Activated CD8-positive, alpha-beta memory T cell treated with anti-CD3 and anti-CD28 coated beads, Interleukin-2, amount 50 U/mL, for 1 hour (primary cell): ENCODE measurements around the gene EVX2.

ENCODE experiments used
- DNase-seq: peaks from one replicate; pipeline ENCODE4 v3.0.0-alpha.2; 2020; ENCODE audit errors: extremely low read depth

The EVX2 gene

DNA sequence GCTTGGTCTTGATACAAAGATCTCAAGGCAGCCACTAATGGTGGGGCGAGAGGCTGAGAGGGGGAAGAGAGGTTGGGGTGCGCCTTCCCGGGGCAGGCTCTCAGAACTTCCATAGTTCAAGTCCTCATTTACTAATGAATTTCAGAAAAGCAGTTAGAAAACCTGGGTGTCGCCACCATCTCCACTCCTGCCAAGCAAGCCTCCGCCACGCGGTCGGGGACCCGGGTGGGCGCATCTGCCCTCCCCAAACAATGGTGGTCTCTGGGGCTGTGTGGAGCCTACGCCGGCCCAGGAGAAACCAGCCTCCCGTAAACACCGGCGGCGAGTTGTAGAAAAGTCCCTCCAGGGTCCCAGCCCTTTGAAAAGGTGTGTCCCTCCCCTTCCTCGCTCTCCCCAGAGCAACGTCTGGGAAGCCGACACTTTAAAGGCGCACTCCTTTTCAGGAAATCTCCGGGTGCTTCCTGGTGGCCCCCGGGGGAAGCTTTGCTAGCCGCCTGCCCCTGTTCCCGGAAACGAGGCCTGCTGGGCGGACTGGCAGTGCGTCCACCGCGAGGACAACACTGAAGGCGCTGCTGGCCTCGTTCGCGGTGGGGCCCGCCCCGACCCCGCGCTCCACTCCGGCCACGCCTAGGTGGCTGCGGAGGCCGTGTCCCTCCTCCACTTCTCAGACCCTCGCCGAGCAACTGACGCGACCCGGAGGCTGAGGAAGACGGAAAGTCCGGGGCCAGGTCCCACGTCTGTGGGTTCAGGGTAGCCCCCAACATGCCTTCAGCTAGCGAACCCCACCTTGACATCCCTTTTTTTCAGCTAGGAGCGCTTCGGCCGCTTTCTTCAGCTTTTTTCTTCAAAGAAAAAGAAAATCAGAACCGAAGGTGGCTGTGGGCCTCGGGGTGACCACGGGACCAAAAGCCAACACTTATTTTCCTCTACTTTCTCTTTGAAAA, 16.8 kb downstream of the EVX2 start:
- DNase-seq, result no peak

GRCh38 chr2:176063958-176064357, 19.8 kb downstream of the EVX2 start:
- no peak for DNase-seq

DNA sequence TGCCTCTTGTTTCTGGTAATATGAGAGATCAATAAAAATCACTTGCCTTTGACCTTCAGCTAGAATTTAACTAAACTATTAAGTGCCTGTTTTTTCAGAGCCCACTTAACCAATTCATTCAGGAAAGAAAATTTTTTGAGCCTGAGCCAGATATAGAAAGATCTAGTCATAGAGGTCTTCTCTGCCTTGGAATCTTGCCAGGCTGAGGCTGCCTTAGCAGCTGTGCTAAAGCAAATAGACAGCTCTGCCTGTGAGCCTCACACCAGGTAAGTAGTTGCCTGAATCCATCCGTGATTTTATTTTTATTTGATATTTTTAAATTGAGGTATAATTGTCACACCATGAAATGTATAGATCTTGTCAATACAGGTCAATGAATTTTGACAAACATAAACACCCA, 27.4 kb downstream of the EVX2 start:
- no peak for DNase-seq

DNA sequence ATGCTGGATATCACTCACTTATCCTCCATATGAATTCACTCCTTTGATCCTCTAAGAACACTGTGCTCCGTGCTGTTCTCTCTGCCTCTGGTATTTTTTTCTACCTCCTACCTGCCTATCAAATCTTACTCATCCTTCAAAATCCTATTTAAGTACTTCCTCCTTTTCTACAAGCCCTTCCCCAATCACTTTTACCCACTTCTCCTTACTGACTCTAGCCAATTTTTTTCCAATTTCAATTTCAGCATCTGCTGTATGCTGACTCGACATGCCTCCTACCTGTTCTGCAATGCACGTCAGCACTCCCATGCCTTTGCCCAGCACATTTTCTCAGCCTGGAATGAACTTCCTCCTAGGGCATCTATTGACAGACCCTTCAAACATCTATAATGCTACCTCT, 44.4 kb downstream of the EVX2 start:
- no peak for DNase-seq

- no peak for DNase-seq
Observed at GRCh38 chr2:176038694-176039093, 45.1 kb downstream of the EVX2 start.

- no peak for DNase-seq
Observed at GRCh38 chr2:176035013-176035691, 48.6 kb downstream of the EVX2 start.

DNA sequence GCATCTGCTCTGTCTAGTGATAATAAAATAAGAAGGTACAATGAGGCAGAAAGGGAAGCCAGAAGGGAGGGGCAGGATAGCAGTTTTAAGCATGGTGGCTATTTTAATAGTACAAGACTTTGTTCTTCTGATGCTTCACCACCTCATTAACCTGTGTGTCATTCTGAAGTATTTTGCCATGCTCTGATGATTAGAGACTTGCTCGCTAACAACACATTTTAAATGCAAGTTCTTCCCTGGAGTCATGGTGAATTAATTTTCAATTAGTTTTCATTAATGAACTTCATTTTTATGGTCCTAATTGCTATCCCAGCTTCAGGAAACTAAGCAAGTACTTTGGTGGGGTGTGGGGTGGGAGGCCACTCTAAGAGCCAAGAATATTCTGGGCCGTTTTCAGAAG, 56.0 kb downstream of the EVX2 start:
- no peak for DNase-seq
